Psoas muscle (tissue), 8 donors: ENCODE measurements around the gene CYB5R3. TPM values are rescaled to one million over a fixed set of nuclear protein-coding genes. Genes with fewer than 3 reads are reported as not detected.
A peak's percentile ranks its signal among the peaks of the same experiment; 100 is the strongest.

Experiments used
- ATAC-seq, 4 donors: fragments of 200-7000 bp; cut with Tn5 transposase; one replicate each; pipeline ENCODE4 v1.9.1; 2020; ENCODE audit warnings: moderate library complexity in 3 of 4, mild to moderate bottlenecking in 2 of 4
- DNase-seq, 2 donors: peaks; one replicate each; pipeline ENCODE4 v3.0.0-alpha.2; 2020
- H3K27ac ChIP-seq: fragments of 200-600 bp; one replicate; pipeline ENCODE4 v1.8.0; 2022
- H3K27me3 ChIP-seq, 3 donors: fragments of 200-600 bp in 1 of 3; one replicate each; pipeline versions ENCODE4 v1.6.1 to v1.8.0; 2013 to 2022; ENCODE audit warnings: low read length in 2 of 3, mild to moderate bottlenecking in 2 of 3, moderate library complexity in 1 of 3; ENCODE audit not compliant: insufficient read depth in 3 of 3
- H3K36me3 ChIP-seq, 2 donors: fragments of 200-600 bp in 1 of 2; one replicate each; pipeline versions ENCODE4 v1.6.1 to v1.8.0; 2013 to 2022; ENCODE audit warnings: low read depth in 1 of 2, mild to moderate bottlenecking in 1 of 2, moderate library complexity in 1 of 2; ENCODE audit not compliant: insufficient read depth in 1 of 2
- H3K4me1 ChIP-seq: fragments of 200-600 bp; one replicate; pipeline ENCODE4 v1.8.0; 2022
- H3K4me3 ChIP-seq: fragments of 200-600 bp; one replicate; pipeline ENCODE4 v1.8.0; 2022; ENCODE audit warnings: mild to moderate bottlenecking
- H3K9me3 ChIP-seq: fragments of 200-600 bp; one replicate; pipeline ENCODE4 v1.8.0; 2022
- WGBS, 3 donors: extraction: QIAGEN DNeasy Blood & Tissue Kit; methylation state at CpG; one replicate each; pipeline versions ENCODE4 v1.1.6 to v1.1.7; 2013; 5-methylcytosine and 5-hydroxymethylcytosine counted together
- intact Hi-C, 2 donors: fragments of 100-400 bp; cut with DNase I; formaldehyde crosslinking; loops; one replicate each; pipeline versions ENCODE4 v1.11.0 to v1.14.2; 2022
- polyA plus RNA-seq, 3 donors: library from polyadenylated mRNA; stranded (reverse); fragments of 200-250 nt; gene quantifications; one replicate each; pipeline ENCODE4 v1.2.3, GENCODE V29; 2013
- total RNA-seq, 4 donors: library from RNA; stranded (reverse); fragmentation: NEBNext Ultra II Directional in 2 of 4; extraction: Animal tissue kit (Norgen Biotek cat#: 25700) in 2 of 4; gene quantifications; one replicate each; pipeline versions ENCODE4 v1.2.1 to v1.2.4, GENCODE V29; 2021 to 2023
- TF ChIP-seq, protein P1 (sequence below): fragments of 200-600 bp; IDR thresholded peaks from one replicate; pipeline ENCODE4 v1.8.0; 2022; ENCODE audit warnings: antibody characterized with exemption
- donor health status: healthy with polysubstance abuse.
- donor health status: DM: no; HTN: no; CAD: no; lungs with moderate emphysema.
- donor health status: Bipolar disorder and iron deficiency.
- donor health status: healthy.
- donor health status: DM: yes; HTN: yes; CAD: no.
- donor health status: DM: no; HTN: no; CAD: no.
- donor health status: DM: no; HTN: no; CAD: no.
- donor health status: DM: yes; HTN: yes; CAD: no.

CYB5R3 gene
- total and polyA plus RNA-seq, 7 donors, result 120 to 230 (median 172) TPM

- TF ChIP-seq, protein P1, sequence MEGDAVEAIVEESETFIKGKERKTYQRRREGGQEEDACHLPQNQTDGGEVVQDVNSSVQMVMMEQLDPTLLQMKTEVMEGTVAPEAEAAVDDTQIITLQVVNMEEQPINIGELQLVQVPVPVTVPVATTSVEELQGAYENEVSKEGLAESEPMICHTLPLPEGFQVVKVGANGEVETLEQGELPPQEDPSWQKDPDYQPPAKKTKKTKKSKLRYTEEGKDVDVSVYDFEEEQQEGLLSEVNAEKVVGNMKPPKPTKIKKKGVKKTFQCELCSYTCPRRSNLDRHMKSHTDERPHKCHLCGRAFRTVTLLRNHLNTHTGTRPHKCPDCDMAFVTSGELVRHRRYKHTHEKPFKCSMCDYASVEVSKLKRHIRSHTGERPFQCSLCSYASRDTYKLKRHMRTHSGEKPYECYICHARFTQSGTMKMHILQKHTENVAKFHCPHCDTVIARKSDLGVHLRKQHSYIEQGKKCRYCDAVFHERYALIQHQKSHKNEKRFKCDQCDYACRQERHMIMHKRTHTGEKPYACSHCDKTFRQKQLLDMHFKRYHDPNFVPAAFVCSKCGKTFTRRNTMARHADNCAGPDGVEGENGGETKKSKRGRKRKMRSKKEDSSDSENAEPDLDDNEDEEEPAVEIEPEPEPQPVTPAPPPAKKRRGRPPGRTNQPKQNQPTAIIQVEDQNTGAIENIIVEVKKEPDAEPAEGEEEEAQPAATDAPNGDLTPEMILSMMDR, result no peak
- Histone ChIP-seq H3K9me3 (no peaks in the 10 kb centered on the region), H3K27ac (no peak overlapping the region), H3K4me3 (no peak overlapping the region), H3K36me3 (peaks cover 11 to 87% of the 10 kb centered on the region in 2 donors), H3K27me3 (no peaks in the 10 kb centered on the region), H3K4me1 (peaks cover 10% of the 10 kb centered on the region)
- intact Hi-C loops, result no loop called here
- WGBS, 3 donors, result 90 to 92% (median 91%) methylated on average over 7 of the region's 7 CpGs
- DNase-seq, result no peak
- no peak for ATAC-seq
These were observed 22.8 kb downstream of the CYB5R3 start for GRCh38 chr22:42626431-42626830.

GRCh38 chr22:42625416-42625815 is 23.8 kb downstream of the CYB5R3 start:
- Histone ChIP-seq H3K9me3 (no peaks in the 10 kb centered on the region), H3K27ac (no peak overlapping the region), H3K4me1 (peaks cover 14% of the 10 kb centered on the region), H3K4me3 (no peak overlapping the region), H3K27me3 (no peaks in the 10 kb centered on the region), H3K36me3 (peaks cover 11 to 76% of the 10 kb centered on the region in 2 donors)
- TF ChIP-seq, protein P1, result no peak
- no peak for DNase-seq
- 87 to 92% (median 87%) methylated on average over 15 of the region's 15 CpGs for WGBS, 3 donors
- intact Hi-C loops, result no loop called here
- no peak for ATAC-seq

DNA sequence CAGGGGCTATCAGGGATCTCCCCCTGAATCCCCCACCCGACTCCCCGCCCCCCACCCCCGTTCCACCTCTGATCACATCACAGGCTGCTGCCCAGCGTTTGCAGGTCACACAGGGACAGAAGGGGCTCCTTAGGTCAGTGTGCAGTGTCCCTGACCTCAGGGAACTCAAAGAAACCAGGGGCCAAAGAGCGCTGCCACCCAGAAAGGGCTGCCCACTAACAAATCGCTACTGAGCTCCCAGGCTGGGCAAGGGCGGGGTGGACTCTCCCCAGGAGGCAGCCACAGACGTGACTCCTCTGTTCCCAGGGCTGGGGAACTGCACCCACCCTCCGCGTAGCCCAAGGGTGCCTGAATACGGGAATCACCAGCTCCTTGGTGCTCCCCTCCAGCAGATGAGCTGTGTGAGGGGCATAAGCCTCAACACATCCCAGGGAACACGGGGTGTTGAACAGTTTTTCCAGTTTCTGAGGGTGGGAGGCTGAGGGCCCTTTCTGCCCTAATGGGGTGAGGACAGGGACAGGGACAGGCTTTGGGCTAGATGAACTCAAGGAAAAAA is 24.6 kb downstream of the CYB5R3 start:
- WGBS, 3 donors, result 69 to 78% (median 75%) methylated on average over 12 of the region's 12 CpGs
- Histone ChIP-seq H3K4me1 (peaks cover 14% of the 10 kb centered on the region), H3K27ac (no peak overlapping the region), H3K9me3 (no peaks in the 10 kb centered on the region), H3K4me3 (no peak overlapping the region), H3K36me3 (peaks cover 8 to 70% of the 10 kb centered on the region in 2 donors), H3K27me3 (no peaks in the 10 kb centered on the region)
- DNase-seq (no peak), ATAC-seq (no peak)
- intact Hi-C loops, result no loop called here
- TF ChIP-seq, protein P1, result no peak

DNA sequence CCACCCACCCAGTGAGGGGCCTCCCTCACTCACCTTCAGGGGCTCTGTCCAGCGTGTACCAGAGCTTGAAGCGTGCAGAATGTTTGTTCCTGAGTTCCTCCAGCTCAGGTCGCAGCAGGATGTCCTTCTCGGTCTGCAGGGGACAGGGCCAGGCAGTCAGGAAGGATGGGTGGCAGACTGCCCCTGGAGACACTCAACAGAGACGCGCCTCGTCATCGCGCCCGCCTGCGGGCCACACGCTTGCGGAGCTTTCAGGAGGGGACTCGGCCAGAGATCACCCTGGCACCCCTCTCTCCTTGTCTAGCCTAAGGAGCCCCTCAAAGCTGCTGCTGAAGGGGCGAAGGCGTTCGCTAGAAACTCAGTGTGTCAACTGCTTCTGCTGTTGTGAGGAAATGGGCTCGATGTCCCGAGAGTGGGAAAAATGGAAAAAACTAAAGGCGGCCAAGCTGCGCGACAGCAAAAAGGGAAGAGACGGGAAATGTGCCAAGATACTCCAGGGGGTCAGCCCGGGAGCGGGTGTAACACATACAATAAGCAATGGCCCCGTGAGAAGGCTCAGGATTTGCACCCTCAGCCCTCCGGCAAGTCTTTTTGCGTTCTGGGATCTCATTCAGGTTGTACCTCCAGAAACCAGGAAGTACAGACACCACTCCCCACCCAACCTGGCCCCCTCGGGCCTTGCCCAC is 25.3 kb downstream of the CYB5R3 start:
- Histone ChIP-seq H3K27ac (peak overlapping the region; percentile 2), H3K4me1 (peaks cover 14% of the 10 kb centered on the region), H3K27me3 (no peaks in the 10 kb centered on the region), H3K4me3 (no peak overlapping the region), H3K9me3 (no peaks in the 10 kb centered on the region), H3K36me3 (peaks cover 8 to 70% of the 10 kb centered on the region in 2 donors)
- ATAC-seq, result no peak
- intact Hi-C loops, result no loop called here
- 64 to 71% (median 70%) methylated on average over 29 of the region's 29 CpGs for WGBS, 3 donors
- TF ChIP-seq, protein P1, result no peak
- peak in 1 of 2 donors; percentile 56 for DNase-seq
